Superior temporal gyrus (tissue), 1 donor: ENCODE results near the gene CBR1.

Source experiments
- DNase-seq: peaks from one replicate; pipeline ENCODE4 v3.0.0-alpha.2; 2016; ENCODE audit errors: extremely low spot score

The CBR1 gene

GRCh38 chr21:36115138-36115730 is 45.4 kb downstream of the CBR1 start:
- DNase-seq, result no peak

DNA sequence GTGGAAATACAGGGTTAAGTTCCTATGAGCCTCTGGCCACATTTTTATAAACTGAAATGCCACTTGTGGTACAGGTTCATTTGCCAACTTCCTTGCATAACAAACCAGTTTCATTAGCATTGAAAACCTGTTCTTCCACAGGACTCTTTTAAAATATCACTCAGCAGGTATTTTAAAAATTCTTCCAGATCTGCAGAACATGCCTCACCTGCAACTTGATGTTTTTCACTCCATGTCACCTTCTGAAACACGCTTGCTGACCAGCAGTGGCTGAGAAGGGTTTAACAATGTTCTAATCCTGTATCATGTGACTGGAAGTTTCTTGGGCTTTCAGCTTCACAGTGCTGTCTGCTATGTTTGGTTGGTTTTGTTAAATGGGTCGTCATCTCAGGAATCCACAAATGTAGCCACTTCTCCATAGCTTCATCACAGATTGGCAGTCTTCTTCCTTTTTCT is 47.5 kb downstream of the CBR1 start:
- DNase-seq, result no peak

DNA sequence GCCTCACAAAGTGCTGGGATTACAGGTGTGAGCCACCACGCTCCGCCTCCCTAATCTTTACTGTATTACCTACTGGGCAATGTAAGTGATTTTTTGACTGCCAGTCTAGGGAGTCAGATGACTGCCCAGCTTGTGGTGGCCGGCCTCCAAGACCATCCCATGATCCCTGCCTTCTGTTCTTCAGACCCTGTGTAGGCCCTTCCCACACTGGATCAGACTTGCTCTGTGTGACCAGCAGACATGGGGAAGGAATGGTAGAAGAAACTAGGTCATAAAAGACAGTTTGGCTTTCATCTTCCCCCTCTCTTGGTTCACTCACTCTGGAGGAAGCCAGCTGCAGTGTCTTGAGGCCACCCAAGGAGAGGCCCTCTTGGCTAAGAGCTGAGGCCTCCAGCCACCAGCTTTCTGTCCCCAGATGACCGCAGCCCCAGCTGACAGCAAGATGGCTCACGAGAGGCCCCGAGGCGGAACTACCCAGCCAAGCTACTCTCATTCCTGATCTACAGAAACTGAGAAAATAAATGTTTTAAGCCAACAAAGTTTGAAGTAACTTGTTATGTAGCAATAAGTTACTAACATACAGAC is 50.6 kb downstream of the CBR1 start:
- no peak for DNase-seq
